HEK293 (cell line): ENCODE measurements around the gene GNA12.

Experiments used
- CTCF ChIP-seq: fragments of 450-650 bp; formaldehyde crosslinking; IDR thresholded peaks from 2 replicates; pipeline ENCODE4 v1.5.1; 2016; ENCODE audit warnings: missing biosample characterization, missing genetic modification characterization
- PRDM10 ChIP-seq: fragments of 450-650 bp; formaldehyde crosslinking; IDR thresholded peaks from 2 replicates; pipeline ENCODE4 v1.5.1; 2016; ENCODE audit warnings: missing biosample characterization, missing genetic modification characterization
- SETDB1 ChIP-seq: IDR thresholded peaks from one replicate; pipeline ENCODE4 v1.6.1; 2017; ENCODE audit warnings: mild to moderate bottlenecking, low read length, moderate library complexity, mixed read lengths; ENCODE audit not compliant: insufficient read length

GRCh38 chr7:2834748-2835441 lies 9.2 kb downstream of the GNA12 start:
- TF ChIP-seq PRDM10 (tag by site-specific recombination) = no peak
- no peak for TF ChIP-seq SETDB1
- TF ChIP-seq CTCF = no peak
